Cardiac fibroblast (primary cell): ENCODE measurements around the gene SPATS2L.
A peak's percentile ranks its signal among the peaks of the same experiment; 100 is the strongest.
"Not testable (repeated sequence)": the region's sequence is repeated elsewhere in the genome, so short reads cannot be mapped to it uniquely, and the experiment has no call there.

Experiments
- DNase-seq, 2 donors: peaks; one replicate each; pipeline versions ENCODE4 v3.0.0 to v3.0.0-alpha.2; 2010; ENCODE audit warnings: low read depth in 2 of 2
- H3K4me3 ChIP-seq, 2 donors: replicated peaks in 1 of 2; 1 replicate in 1 of 2; 2 replicates in 1 of 2; pipeline ENCODE4 v1.5.1; 2011; ENCODE audit warnings: low read depth in 2 of 2, low read length in 2 of 2, mild to moderate bottlenecking in 2 of 2, moderate library complexity in 1 of 2
- TF ChIP-seq, protein P1 (sequence below): IDR thresholded peaks from one replicate; pipeline ENCODE4 v1.5.1; 2011; ENCODE audit warnings: low read depth, mild to moderate bottlenecking, low read length, inconsistent platforms

Gene SPATS2L

DNA sequence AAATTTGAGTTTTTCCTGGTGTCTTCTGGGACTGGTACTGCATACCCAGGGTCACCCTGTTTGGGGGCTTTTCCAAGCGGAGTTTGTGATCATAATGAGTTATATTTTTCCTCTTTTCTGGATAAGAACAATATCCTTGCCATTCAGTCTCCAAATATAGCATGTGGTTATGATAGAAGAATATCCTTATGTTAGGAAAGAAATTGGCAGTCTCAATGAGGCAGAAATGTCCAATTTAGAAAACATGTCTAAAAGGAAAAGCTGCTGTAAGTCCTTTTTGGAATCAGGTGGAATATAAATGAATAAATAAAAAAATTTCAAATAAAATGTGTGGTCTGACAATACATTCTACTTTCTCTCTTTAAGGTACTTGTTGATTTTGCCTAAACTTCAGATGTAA, 36.2 kb downstream of the SPATS2L start:
- TF ChIP-seq, protein P1, sequence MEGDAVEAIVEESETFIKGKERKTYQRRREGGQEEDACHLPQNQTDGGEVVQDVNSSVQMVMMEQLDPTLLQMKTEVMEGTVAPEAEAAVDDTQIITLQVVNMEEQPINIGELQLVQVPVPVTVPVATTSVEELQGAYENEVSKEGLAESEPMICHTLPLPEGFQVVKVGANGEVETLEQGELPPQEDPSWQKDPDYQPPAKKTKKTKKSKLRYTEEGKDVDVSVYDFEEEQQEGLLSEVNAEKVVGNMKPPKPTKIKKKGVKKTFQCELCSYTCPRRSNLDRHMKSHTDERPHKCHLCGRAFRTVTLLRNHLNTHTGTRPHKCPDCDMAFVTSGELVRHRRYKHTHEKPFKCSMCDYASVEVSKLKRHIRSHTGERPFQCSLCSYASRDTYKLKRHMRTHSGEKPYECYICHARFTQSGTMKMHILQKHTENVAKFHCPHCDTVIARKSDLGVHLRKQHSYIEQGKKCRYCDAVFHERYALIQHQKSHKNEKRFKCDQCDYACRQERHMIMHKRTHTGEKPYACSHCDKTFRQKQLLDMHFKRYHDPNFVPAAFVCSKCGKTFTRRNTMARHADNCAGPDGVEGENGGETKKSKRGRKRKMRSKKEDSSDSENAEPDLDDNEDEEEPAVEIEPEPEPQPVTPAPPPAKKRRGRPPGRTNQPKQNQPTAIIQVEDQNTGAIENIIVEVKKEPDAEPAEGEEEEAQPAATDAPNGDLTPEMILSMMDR = no peak
- no peak for DNase-seq
- no peak overlapping the region for H3K4me3 ChIP-seq

DNA sequence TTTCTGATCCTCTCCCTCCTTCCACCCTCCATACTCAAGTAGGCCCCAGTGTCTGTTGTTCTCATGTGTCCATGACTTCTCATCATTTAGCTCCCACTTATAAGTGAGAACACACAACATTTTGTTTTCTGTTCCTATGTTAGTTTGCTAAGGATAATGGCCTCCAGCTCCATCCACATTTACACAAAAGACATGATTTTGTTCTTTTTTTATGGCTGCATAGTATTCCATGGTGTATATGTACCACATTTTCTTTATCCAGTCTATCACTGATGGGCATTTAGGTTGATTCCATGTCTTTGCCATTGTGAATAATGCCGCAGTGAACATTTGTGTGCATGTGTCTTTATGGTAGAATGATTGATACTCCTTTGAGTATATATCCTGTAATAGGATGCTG, 37.7 kb downstream of the SPATS2L start:
- H3K4me3 ChIP-seq, DNase-seq: not testable (repeated sequence)

DNA sequence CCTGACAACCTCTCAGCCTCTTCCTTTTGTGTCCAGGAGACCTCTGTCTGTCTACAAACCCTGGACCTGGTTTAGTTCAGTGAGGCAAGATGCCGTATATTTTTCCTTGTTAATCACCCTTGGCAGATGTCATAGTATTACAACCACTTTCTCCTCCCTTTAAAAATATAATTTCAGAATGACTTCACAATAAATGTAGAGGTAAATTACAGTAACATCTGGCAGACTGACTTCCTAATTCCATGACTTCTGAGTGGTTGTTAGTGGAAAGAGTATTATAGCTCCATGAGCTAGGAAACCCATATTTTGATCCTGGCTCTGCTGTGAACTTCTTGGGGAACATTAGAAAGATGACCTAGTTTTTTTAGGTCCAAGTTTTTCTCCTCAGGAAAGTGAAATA, 39.5 kb downstream of the SPATS2L start:
- no peak overlapping the region for H3K4me3 ChIP-seq
- DNase-seq = no peak
- TF ChIP-seq, protein P1 = no peak

DNA sequence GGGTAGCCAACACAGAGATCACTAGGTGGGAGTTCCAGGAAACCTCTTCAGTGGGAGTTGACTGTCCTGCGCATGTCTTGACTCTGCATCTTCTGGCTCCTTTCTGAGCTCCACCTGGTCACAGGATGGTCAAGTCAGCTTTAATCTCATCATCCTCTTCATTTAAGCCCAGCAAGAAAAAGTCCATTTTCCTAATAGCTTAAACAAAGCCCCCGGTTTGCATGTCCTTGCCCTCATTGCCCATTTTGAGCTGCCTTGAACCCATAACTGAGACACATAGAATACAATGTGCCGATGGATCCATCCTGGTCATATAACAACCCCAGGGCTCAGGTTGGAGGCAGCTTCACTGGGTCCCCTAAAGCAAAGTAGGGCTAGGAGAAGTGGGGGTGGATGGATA, 40.8 kb downstream of the SPATS2L start:
- H3K4me3 ChIP-seq = no peak overlapping the region
- no peak for DNase-seq
- TF ChIP-seq, protein P1 = no peak

DNA sequence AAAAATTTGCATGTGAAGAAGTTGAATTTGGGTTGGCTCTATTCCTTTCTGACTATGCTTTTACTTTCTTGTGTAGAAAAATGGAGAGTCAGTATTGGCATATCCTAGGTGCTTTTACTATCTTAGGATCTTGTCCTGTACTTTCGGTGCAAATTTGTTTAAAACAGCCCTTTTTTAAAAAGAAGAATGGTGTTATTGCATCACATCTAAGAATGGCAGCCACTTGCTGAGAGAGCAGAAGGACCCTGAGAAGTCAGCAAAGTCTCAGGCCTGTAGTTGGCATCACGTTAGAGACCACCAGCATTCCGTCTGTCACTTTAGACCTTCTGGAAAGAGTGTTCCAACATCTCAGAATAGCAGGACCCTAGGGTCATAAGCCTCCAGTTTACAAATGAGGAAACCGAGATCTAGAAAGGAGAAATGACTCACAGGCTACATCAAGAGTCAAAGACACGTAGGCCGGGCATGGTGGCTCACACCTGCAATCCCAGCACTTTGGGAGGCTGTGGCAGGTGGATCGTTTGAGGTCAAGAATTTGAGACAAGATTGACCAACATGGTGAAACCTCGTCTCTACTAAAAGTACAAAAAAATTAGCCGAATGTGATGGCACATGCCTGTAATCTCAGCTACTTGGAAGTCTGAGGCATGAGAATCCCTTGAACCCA, 42.5 kb downstream of the SPATS2L start:
- no peak for DNase-seq
- TF ChIP-seq, protein P1 = no peak

DNA sequence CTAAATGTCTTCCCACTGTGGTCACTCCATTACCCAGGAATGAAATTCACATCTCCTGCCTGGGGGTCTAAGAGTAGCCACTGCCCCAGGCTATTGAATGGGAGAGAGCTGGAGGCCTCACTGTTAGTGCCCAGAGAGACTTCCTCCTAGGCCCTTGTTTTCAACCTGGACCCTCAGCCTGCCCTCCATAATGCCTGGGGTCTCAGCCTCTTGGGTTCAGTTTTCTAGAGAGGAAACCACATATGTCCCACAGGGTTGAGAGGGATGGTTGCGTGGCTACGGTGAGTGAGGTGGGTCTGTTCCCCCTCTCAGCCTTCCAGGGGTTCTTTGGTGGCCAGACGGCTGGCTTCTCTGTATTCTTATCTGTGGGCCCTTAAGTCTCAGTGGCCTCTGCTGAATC, 43.4 kb downstream of the SPATS2L start:
- H3K4me3 ChIP-seq = no peak overlapping the region
- no peak for DNase-seq
- TF ChIP-seq, protein P1 = no peak

More for the DNA sequence above, 42.5 kb downstream of the SPATS2L start:
- H3K4me3 ChIP-seq = no peak overlapping the region

DNA sequence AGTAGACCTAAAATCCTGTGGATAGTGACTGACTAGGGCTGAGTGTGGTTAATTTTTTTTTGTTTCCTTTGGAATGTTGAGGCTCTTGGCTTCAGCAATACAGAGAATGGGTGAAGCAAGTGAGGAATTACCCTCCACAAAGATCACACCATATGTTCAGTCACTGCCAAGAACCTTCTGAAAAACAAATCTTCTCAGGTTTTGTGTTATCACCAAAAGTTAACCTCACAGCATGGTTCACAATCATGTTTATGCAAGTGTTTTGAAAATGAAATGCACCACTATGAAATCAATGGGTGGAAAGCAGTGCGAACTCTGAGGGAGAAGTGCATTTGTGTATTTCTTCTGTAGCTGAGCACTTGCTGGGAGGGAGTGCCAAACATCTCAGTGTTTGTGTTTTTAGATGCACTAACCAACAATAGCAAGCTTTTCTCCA, 44.4 kb downstream of the SPATS2L start:
- TF ChIP-seq, protein P1 = no peak
- no peak overlapping the region for H3K4me3 ChIP-seq
- DNase-seq = peak; percentile 75 to 81
